AG20443 (cell line): ENCODE results near the gene INPP5D.
"Not testable (repeated sequence)": the region's sequence is repeated elsewhere in the genome, so short reads cannot be mapped to it uniquely, and the experiment has no call there.

Experiments used
- DNase-seq: peaks from one replicate; pipeline ENCODE4 v3.0.0; 2012; ENCODE audit warnings: low spot score, mixed read lengths

The INPP5D gene

GRCh38 chr2:233092432-233093165 is 32.5 kb downstream of the INPP5D start:
- no peak for DNase-seq

GRCh38 chr2:233093166-233093448 is 33.0 kb downstream of the INPP5D start:
- DNase-seq: no peak

GRCh38 chr2:233093721-233094120 is 33.6 kb downstream of the INPP5D start:
- DNase-seq: no peak

GRCh38 chr2:233094614-233095013 is 34.5 kb downstream of the INPP5D start:
- DNase-seq: no peak

GRCh38 chr2:233096006-233096405 is 35.9 kb downstream of the INPP5D start:
- DNase-seq: no peak

- DNase-seq: no peak
Measured at GRCh38 chr2:233098618-233099017, 38.5 kb downstream of the INPP5D start.

- DNase-seq: not testable (repeated sequence)
Measured at GRCh38 chr2:233099820-233100191, 39.7 kb downstream of the INPP5D start.

GRCh38 chr2:233100192-233100998 is 40.3 kb downstream of the INPP5D start:
- DNase-seq: no peak

GRCh38 chr2:233101141-233101540 is 41.0 kb downstream of the INPP5D start:
- DNase-seq: no peak

- no peak for DNase-seq
Measured at GRCh38 chr2:233101816-233102215, 41.7 kb downstream of the INPP5D start.

- no peak for DNase-seq
Measured at GRCh38 chr2:233105156-233105895, 45.2 kb downstream of the INPP5D start.

- DNase-seq: no peak
Measured at GRCh38 chr2:233105930-233106329, 45.8 kb downstream of the INPP5D start.

GRCh38 chr2:233107011-233107410 is 46.9 kb downstream of the INPP5D start:
- DNase-seq: no peak

- no peak for DNase-seq
Measured at GRCh38 chr2:233107831-233108300, 47.7 kb downstream of the INPP5D start.

GRCh38 chr2:233108611-233109490 is 48.7 kb downstream of the INPP5D start:
- no peak for DNase-seq

GRCh38 chr2:233111427-233111826 is 51.3 kb downstream of the INPP5D start:
- no peak for DNase-seq

- DNase-seq: no peak
Measured at GRCh38 chr2:233112329-233112728, 52.2 kb downstream of the INPP5D start.

GRCh38 chr2:233112776-233113452 is 52.8 kb downstream of the INPP5D start:
- DNase-seq: no peak

GRCh38 chr2:233114421-233114861 is 54.3 kb downstream of the INPP5D start:
- DNase-seq: no peak

GRCh38 chr2:233115121-233115520 is 55.0 kb downstream of the INPP5D start:
- DNase-seq: no peak

GRCh38 chr2:233115741-233116140 is 55.6 kb downstream of the INPP5D start:
- no peak for DNase-seq
